ENCODE measurements around the gene NPFFR1. TPM values are rescaled to one million over a fixed set of nuclear protein-coding genes. Genes with fewer than 3 reads are reported as not detected.

The NPFFR1 gene
- total RNA-seq, 1 experiment from 2014 or later = 0.02 TPM

DNA sequence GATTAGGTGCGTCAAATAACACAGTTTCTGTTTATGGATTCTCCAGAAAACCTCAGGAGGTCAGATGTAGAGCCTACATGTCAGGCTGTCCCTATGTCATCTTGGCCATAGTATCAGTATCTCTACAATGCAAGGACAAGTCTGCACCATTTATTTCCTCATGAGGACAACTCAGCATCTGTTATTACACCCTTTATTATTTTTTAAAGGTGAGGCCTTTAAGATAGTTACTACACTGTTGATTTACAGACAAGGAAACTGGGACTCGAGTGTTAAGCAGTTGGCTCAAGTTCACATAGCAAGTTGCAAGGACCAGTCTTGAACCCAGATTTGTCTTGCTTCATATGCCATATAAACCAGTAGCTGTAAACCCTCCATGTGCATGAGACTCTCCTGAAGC is 27.3 kb downstream of the NPFFR1 start:
- TF ChIP-seq, protein P1, sequence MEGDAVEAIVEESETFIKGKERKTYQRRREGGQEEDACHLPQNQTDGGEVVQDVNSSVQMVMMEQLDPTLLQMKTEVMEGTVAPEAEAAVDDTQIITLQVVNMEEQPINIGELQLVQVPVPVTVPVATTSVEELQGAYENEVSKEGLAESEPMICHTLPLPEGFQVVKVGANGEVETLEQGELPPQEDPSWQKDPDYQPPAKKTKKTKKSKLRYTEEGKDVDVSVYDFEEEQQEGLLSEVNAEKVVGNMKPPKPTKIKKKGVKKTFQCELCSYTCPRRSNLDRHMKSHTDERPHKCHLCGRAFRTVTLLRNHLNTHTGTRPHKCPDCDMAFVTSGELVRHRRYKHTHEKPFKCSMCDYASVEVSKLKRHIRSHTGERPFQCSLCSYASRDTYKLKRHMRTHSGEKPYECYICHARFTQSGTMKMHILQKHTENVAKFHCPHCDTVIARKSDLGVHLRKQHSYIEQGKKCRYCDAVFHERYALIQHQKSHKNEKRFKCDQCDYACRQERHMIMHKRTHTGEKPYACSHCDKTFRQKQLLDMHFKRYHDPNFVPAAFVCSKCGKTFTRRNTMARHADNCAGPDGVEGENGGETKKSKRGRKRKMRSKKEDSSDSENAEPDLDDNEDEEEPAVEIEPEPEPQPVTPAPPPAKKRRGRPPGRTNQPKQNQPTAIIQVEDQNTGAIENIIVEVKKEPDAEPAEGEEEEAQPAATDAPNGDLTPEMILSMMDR (conservative IDR thresholded peaks at IDR 0.05; ENCODE audit: low read depth, low read length) = no peak
- TF ChIP-seq EZH2 (IDR thresholded peaks at IDR 0.05; ENCODE audit: borderline replicate concordance, low read depth, low read length, poor library complexity, severe bottlenecking) = no peak
- no TSS peak for BruUV-seq (replicated peaks)
- DNase-seq (ENCODE audit: low spot score) = no peak
- no peaks in the 10 kb centered on the region for H3K27me3 ChIP-seq (replicated peaks; ENCODE audit: insufficient read depth, low read depth, low read length, poor library complexity)
- POLR2A ChIA-PET (ENCODE audit: low non-redundant PET) = no interaction called here
- H3K36me3 ChIP-seq (ENCODE audit: insufficient read depth, low read length, poor library complexity, severe bottlenecking) = no peaks in the 10 kb centered on the region
- no peaks in the 10 kb centered on the region for H3K4me1 ChIP-seq (ENCODE audit: insufficient read depth, low read length, poor library complexity, severe bottlenecking)
- H3K27ac ChIP-seq (ENCODE audit: low read depth, low read length, poor library complexity, severe bottlenecking) = no peak overlapping the region
- CTCF ChIA-PET = interaction anchor here (1.0 kb wide), 1 partner anchor 108 kb away, joined by 3 read pairs; no protein-coding TSS in a partner anchor
- H3K4me3 ChIP-seq (ENCODE audit: low read depth, low read length, poor library complexity, severe bottlenecking) = no peak overlapping the region
- intact Hi-C loops (cut with micrococcal nuclease; ENCODE audit: unreplicated experiment) = no loop called here
- H3K9me3 ChIP-seq (ENCODE audit: low read depth, low read length, poor library complexity, severe bottlenecking) = no peaks in the 10 kb centered on the region

DNA sequence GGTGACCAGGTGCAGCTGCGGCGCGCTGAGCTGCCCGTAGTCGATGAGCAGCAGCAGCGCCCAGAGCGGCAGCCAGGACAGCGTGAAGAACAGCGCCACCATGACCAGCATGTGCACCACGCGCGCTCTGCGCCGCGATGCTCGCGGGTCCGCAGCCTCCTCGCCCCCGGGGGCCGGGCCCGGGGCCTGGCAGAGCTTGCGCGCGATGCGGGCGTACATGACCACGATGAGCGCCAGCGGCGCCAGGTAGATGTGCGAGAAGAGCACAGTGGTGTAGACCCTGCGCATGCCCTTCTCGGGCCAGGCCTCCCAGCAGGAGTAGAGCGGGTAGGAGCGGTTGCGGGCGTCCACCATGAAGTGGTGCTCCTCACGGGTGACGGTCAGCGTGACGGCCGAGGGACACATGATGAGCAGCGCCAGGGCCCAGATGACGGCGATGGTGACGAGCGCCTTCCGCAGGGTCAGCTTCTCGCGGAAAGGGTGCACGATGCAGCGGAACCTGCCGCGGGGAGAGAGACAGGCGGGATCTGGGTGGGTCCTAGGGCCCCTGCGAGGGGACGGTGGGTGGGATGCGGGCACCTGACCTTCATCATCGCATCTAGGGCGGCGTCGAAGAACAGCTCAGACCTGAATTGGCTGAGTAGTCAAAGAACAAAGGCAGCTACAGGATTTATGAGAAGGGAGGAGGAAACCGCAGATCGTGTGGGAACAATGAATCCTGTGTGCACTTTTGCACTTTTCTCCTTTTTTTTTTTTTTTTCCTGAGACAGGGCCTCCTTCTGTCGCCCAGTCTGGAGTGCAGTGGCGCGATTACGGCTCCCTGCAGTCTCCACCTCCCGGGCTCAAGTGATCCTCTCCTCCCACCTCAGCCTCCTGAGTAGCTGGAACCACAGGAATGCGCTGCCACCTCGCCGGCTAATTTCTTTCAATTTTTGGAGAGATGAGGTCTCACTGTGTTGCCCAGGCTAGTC is 28.2 kb downstream of the NPFFR1 start:
- no peak for DNase-seq (ENCODE audit: low spot score)
- POLR2A ChIA-PET (ENCODE audit: low non-redundant PET) = no interaction called here

DNA sequence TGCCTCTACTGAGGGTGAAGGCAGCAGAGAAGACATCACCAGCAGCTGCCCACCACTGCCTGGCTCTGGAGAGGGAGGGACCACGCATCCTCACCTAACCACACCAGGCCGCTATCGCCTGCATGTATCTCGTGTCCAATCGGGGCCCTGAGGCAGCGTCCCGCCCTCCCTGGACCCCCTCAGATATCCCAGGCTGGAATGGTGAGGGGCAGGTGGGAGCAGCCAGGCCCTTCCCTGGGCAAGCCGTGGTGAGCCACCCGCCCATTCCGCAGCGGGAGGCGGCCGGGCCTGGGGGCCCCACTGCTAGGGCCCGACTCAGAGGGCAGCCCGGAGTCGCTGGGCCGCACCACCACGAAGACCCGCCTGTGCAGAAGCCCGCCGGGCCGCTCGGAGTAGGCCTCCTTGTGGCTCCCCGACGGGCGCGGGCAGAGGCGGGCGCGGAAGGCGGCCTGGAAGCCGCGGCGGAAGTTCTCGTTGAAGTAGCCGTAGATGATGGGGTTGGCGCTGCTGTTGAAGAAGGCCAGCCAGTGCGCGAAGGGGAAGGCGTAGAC is 29.0 kb downstream of the NPFFR1 start:
- Histone ChIP-seq H3K27ac (ENCODE audit: low read depth, low read length, poor library complexity, severe bottlenecking) (no peak overlapping the region), H3K4me1 (ENCODE audit: insufficient read depth, low read length, poor library complexity, severe bottlenecking) (no peaks in the 10 kb centered on the region), H3K36me3 (ENCODE audit: insufficient read depth, low read length, poor library complexity, severe bottlenecking) (no peaks in the 10 kb centered on the region), H3K27me3 (replicated peaks; ENCODE audit: insufficient read depth, low read depth, low read length, poor library complexity) (no peaks in the 10 kb centered on the region), H3K4me3 (ENCODE audit: low read depth, low read length, poor library complexity, severe bottlenecking) (no peak overlapping the region), H3K9me3 (ENCODE audit: low read depth, low read length, poor library complexity, severe bottlenecking) (no peaks in the 10 kb centered on the region)
- BruUV-seq (replicated peaks) = no TSS peak
- intact Hi-C loops (cut with micrococcal nuclease; ENCODE audit: unreplicated experiment) = no loop called here
- POLR2A ChIA-PET (ENCODE audit: low non-redundant PET) = no interaction called here
- DNase-seq (ENCODE audit: low spot score) = no peak
- TF ChIP-seq, protein P1 (conservative IDR thresholded peaks at IDR 0.05; ENCODE audit: low read depth, low read length) = no peak
- TF ChIP-seq EZH2 (IDR thresholded peaks at IDR 0.05; ENCODE audit: borderline replicate concordance, low read depth, low read length, poor library complexity, severe bottlenecking) = no peak
- CTCF ChIA-PET = no interaction called here

More for the DNA sequence above, 28.2 kb downstream of the NPFFR1 start:
- BruUV-seq (replicated peaks) = no TSS peak
- H3K27me3 ChIP-seq (replicated peaks; ENCODE audit: insufficient read depth, low read depth, low read length, poor library complexity) = no peaks in the 10 kb centered on the region
- no peak overlapping the region for H3K27ac ChIP-seq (ENCODE audit: low read depth, low read length, poor library complexity, severe bottlenecking)
- H3K36me3 ChIP-seq (ENCODE audit: insufficient read depth, low read length, poor library complexity, severe bottlenecking) = no peaks in the 10 kb centered on the region
- intact Hi-C loops (cut with micrococcal nuclease; ENCODE audit: unreplicated experiment) = no loop called here
- no peaks in the 10 kb centered on the region for H3K9me3 ChIP-seq (ENCODE audit: low read depth, low read length, poor library complexity, severe bottlenecking)
- no peaks in the 10 kb centered on the region for H3K4me1 ChIP-seq (ENCODE audit: insufficient read depth, low read length, poor library complexity, severe bottlenecking)
- no peak for TF ChIP-seq EZH2 (IDR thresholded peaks at IDR 0.05; ENCODE audit: borderline replicate concordance, low read depth, low read length, poor library complexity, severe bottlenecking)
- TF ChIP-seq, protein P1 (conservative IDR thresholded peaks at IDR 0.05; ENCODE audit: low read depth, low read length) = no peak
- CTCF ChIA-PET = interaction anchor here (1.0 kb wide), 1 partner anchor 109 kb away, joined by 3 read pairs; no protein-coding TSS in a partner anchor
- H3K4me3 ChIP-seq (ENCODE audit: low read depth, low read length, poor library complexity, severe bottlenecking) = no peak overlapping the region
